BLaER1 (cell line): ENCODE results near the gene PRR14.

Experiments
- H3K27ac ChIP-seq: shearing (Covaris generic); formaldehyde crosslinking; 2 replicates; pipeline ENCODE4 v1.8.1; 2022
- H3K27me3 ChIP-seq: shearing (Covaris generic); formaldehyde crosslinking; 2 replicates; pipeline ENCODE4 v1.8.1; 2022
- H3K36me3 ChIP-seq: shearing (Covaris generic); formaldehyde crosslinking; 2 replicates; pipeline ENCODE4 v1.8.1; 2022
- H3K4me1 ChIP-seq: shearing (Covaris generic); formaldehyde crosslinking; 2 replicates; pipeline ENCODE4 v1.8.1; 2022
- H3K4me2 ChIP-seq: shearing (Covaris generic); formaldehyde crosslinking; 2 replicates; pipeline ENCODE4 v1.8.1; 2022
- H3K4me3 ChIP-seq: shearing (Covaris generic); formaldehyde crosslinking; 2 replicates; pipeline ENCODE4 v1.8.1; 2022
- H3K9ac ChIP-seq: shearing (Covaris generic); formaldehyde crosslinking; 2 replicates; pipeline ENCODE4 v1.8.1; 2022
- H3K9me3 ChIP-seq: shearing (Covaris generic); formaldehyde crosslinking; 2 replicates; pipeline ENCODE4 v1.8.1; 2022
- H4K20me1 ChIP-seq: shearing (Covaris generic); formaldehyde crosslinking; 2 replicates; pipeline ENCODE4 v1.8.1; 2022
- Cebpa-rat ChIP-seq: shearing (Covaris generic); IDR thresholded peaks from 2 replicates; pipeline ENCODE4 v1.8.1; 2022

Gene PRR14

GRCh38 chr16:30649725-30650368, 913 bp upstream of the PRR14 start:
- H4K20me1 ChIP-seq: no peaks in the 10 kb centered on the region
- peak overlapping the region; percentile 91 for H3K27ac ChIP-seq
- H3K9ac ChIP-seq: peak overlapping the region; percentile 71
- peak overlapping the region; percentile 75 for H3K4me3 ChIP-seq
- TF ChIP-seq Cebpa-rat: no peak
- H3K4me1 ChIP-seq: peaks cover 34% of the 10 kb centered on the region
- no peaks in the 10 kb centered on the region for H3K27me3 ChIP-seq
- H3K9me3 ChIP-seq: no peaks in the 10 kb centered on the region
- peaks cover 23% of the 10 kb centered on the region for H3K36me3 ChIP-seq
- peak overlapping the region; percentile 78 for H3K4me2 ChIP-seq

- H3K36me3 ChIP-seq: peaks cover 37% of the 10 kb centered on the region
- peaks cover 34% of the 10 kb centered on the region for H3K4me1 ChIP-seq
- H4K20me1 ChIP-seq: no peaks in the 10 kb centered on the region
- H3K9me3 ChIP-seq: no peaks in the 10 kb centered on the region
- H3K4me2 ChIP-seq: peak overlapping the region; percentile 90
- H3K4me3 ChIP-seq: peak overlapping the region; percentile 75
- no peaks in the 10 kb centered on the region for H3K27me3 ChIP-seq
- no peak for TF ChIP-seq Cebpa-rat
- peak overlapping the region; percentile 91 for H3K27ac ChIP-seq
- peak overlapping the region; percentile 81 for H3K9ac ChIP-seq
These were observed 604 bp downstream of the PRR14 start for GRCh38 chr16:30651124-30652004.

GRCh38 chr16:30652005-30652296, 1.2 kb downstream of the PRR14 start:
- Histone ChIP-seq H3K4me1 (peaks cover 34% of the 10 kb centered on the region), H3K36me3 (peaks cover 37% of the 10 kb centered on the region), H3K4me3 (peak overlapping the region; percentile 75), H3K4me2 (peak overlapping the region; percentile 90), H3K9me3 (no peaks in the 10 kb centered on the region), H3K27me3 (no peaks in the 10 kb centered on the region), H3K27ac (peak overlapping the region; percentile 91), H4K20me1 (no peaks in the 10 kb centered on the region), H3K9ac (peak overlapping the region; percentile 81)
- no peak for TF ChIP-seq Cebpa-rat

- H3K9me3 ChIP-seq: no peaks in the 10 kb centered on the region
- H3K27ac ChIP-seq: no peak overlapping the region
- peaks cover 37% of the 10 kb centered on the region for H3K36me3 ChIP-seq
- no peaks in the 10 kb centered on the region for H3K27me3 ChIP-seq
- H3K4me1 ChIP-seq: peaks cover 36% of the 10 kb centered on the region
- no peak for TF ChIP-seq Cebpa-rat
- no peaks in the 10 kb centered on the region for H4K20me1 ChIP-seq
- H3K9ac ChIP-seq: 0 out of 2 replicates have a peak overlapping the region, but pooled peaks have one; percentile 9
- H3K4me2 ChIP-seq: peak overlapping the region; percentile 90
- no peak overlapping the region for H3K4me3 ChIP-seq
These were observed 2.0 kb downstream of the PRR14 start for GRCh38 chr16:30652718-30653117.

- H3K36me3 ChIP-seq: peaks cover 37% of the 10 kb centered on the region
These were observed 4.1 kb downstream of the PRR14 start for GRCh38 chr16:30654856-30655255.

GRCh38 chr16:30655815-30656347, 5.1 kb downstream of the PRR14 start:
- H3K27me3 ChIP-seq: no peaks in the 10 kb centered on the region
- H3K4me1 ChIP-seq: peaks cover 34% of the 10 kb centered on the region

More at GRCh38 chr16:30654856-30655255, 4.1 kb downstream of the PRR14 start:
- no peaks in the 10 kb centered on the region for H3K9me3 ChIP-seq
- H3K27ac ChIP-seq: no peak overlapping the region
- peaks cover 6% of the 10 kb centered on the region; the same call in 1 of the 2 replicates for H4K20me1 ChIP-seq
- H3K9ac ChIP-seq: no peak overlapping the region
- no peak overlapping the region for H3K4me3 ChIP-seq
- no peak overlapping the region for H3K4me2 ChIP-seq
- no peak for TF ChIP-seq Cebpa-rat
- no peaks in the 10 kb centered on the region for H3K27me3 ChIP-seq
- H3K4me1 ChIP-seq: peaks cover 32% of the 10 kb centered on the region

GRCh38 chr16:30656388-30656787, 5.6 kb downstream of the PRR14 start:
- no peak overlapping the region; the same call in 1 of the 2 replicates for H3K9ac ChIP-seq
- H3K4me1 ChIP-seq: peaks cover 39% of the 10 kb centered on the region
- H3K4me3 ChIP-seq: no peak overlapping the region
- H3K27me3 ChIP-seq: no peaks in the 10 kb centered on the region
- H3K27ac ChIP-seq: no peak overlapping the region
- H3K9me3 ChIP-seq: no peaks in the 10 kb centered on the region
- H3K36me3 ChIP-seq: peaks cover 42% of the 10 kb centered on the region
- TF ChIP-seq Cebpa-rat: no peak
- no peak overlapping the region; the same call in 1 of the 2 replicates for H3K4me2 ChIP-seq
- H4K20me1 ChIP-seq: peaks cover 22% of the 10 kb centered on the region

More at GRCh38 chr16:30655815-30656347, 5.1 kb downstream of the PRR14 start:
- no peak overlapping the region for H3K27ac ChIP-seq
- peaks cover 17% of the 10 kb centered on the region for H4K20me1 ChIP-seq
- H3K36me3 ChIP-seq: peaks cover 37% of the 10 kb centered on the region
- no peaks in the 10 kb centered on the region for H3K9me3 ChIP-seq
- H3K4me3 ChIP-seq: no peak overlapping the region
- H3K4me2 ChIP-seq: no peak overlapping the region
- no peak for TF ChIP-seq Cebpa-rat
- H3K9ac ChIP-seq: no peak overlapping the region

GRCh38 chr16:30656974-30657865, 6.5 kb downstream of the PRR14 start:
- H3K27ac ChIP-seq: peak overlapping the region; percentile 65
- H4K20me1 ChIP-seq: peaks cover 30% of the 10 kb centered on the region
- no peak for TF ChIP-seq Cebpa-rat
- H3K9me3 ChIP-seq: no peaks in the 10 kb centered on the region
- H3K36me3 ChIP-seq: peaks cover 51% of the 10 kb centered on the region
- H3K4me1 ChIP-seq: peaks cover 40% of the 10 kb centered on the region
- no peaks in the 10 kb centered on the region for H3K27me3 ChIP-seq
- H3K4me3 ChIP-seq: peak overlapping the region; percentile 64
- H3K9ac ChIP-seq: peak overlapping the region; percentile 79
- H3K4me2 ChIP-seq: peak overlapping the region; percentile 92
